H9 (cell line): ENCODE results near the gene APOB. TPM values are rescaled to one million over a fixed set of nuclear protein-coding genes. Genes with fewer than 3 reads are reported as not detected.

Experiments used
- DNase-seq: peaks from one replicate; pipeline ENCODE4 v3.0.0-alpha.2; 2017
- H2AFZ ChIP-seq: one replicate; pipeline ENCODE4 v1.6.1; 2013; ENCODE audit warnings: mild to moderate bottlenecking, low read length, control low read depth, moderate library complexity
- H2AK5ac ChIP-seq: 2 replicates; pipeline ENCODE4 v1.6.1; 2013; ENCODE audit warnings: low read length, control low read depth, mixed read lengths; ENCODE audit not compliant: insufficient read length
- H2BK120ac ChIP-seq: one replicate; pipeline ENCODE4 v1.6.1; 2013; ENCODE audit warnings: low read depth, mild to moderate bottlenecking, low read length, control low read depth, inconsistent platforms; ENCODE audit not compliant: poor library complexity, severe bottlenecking
- H2BK12ac ChIP-seq: 2 replicates; pipeline ENCODE4 v1.6.1; 2013; ENCODE audit warnings: low read length, control low read depth, mixed read lengths, low read depth; ENCODE audit not compliant: insufficient read length
- H2BK15ac ChIP-seq: 2 replicates; pipeline ENCODE4 v1.6.1; 2013; ENCODE audit warnings: low read depth, low read length, control low read depth
- H2BK20ac ChIP-seq: one replicate; pipeline ENCODE4 v1.6.1; 2013; ENCODE audit warnings: low read depth, mild to moderate bottlenecking, low read length, control low read depth, inconsistent platforms; ENCODE audit not compliant: poor library complexity, severe bottlenecking
- H2BK5ac ChIP-seq: 2 replicates; pipeline ENCODE4 v1.6.1; 2013; ENCODE audit warnings: low read length, control low read depth, mixed read lengths; ENCODE audit not compliant: insufficient read length
- H3K14ac ChIP-seq: 2 replicates; pipeline ENCODE4 v1.6.1; 2013; ENCODE audit warnings: low read length, control low read depth; ENCODE audit not compliant: insufficient read depth
- H3K18ac ChIP-seq: 2 replicates; pipeline ENCODE4 v1.6.1; 2013; ENCODE audit warnings: low read depth, mild to moderate bottlenecking, mixed read lengths, low read length, control low read depth; ENCODE audit not compliant: insufficient read length
- H3K23ac ChIP-seq: 2 replicates; pipeline ENCODE4 v1.6.1; 2013; ENCODE audit warnings: low read length, control low read depth, mixed read lengths, low read depth; ENCODE audit not compliant: insufficient read length
- H3K23me2 ChIP-seq: 2 replicates; pipeline ENCODE4 v1.6.1; 2013; ENCODE audit warnings: low read depth, mild to moderate bottlenecking, mixed read lengths, low read length, control low read depth; ENCODE audit not compliant: insufficient read length, poor library complexity, severe bottlenecking
- H3K27ac ChIP-seq: 2 replicates; pipeline ENCODE4 v1.5.1; 2013; ENCODE audit warnings: low read length, control low read depth, mixed read lengths, low read depth; ENCODE audit not compliant: insufficient read length
- H3K27me3 ChIP-seq: 2 replicates; pipeline ENCODE4 v1.6.1; 2013; ENCODE audit warnings: low read length, control low read depth, inconsistent platforms; ENCODE audit not compliant: insufficient read depth
- H3K4ac ChIP-seq: 2 replicates; pipeline ENCODE4 v1.6.1; 2013; ENCODE audit warnings: low read depth, mild to moderate bottlenecking, control low read depth, inconsistent platforms, low read length, moderate library complexity
- H3K4me1 ChIP-seq: 2 replicates; pipeline ENCODE4 v1.6.1; 2013; ENCODE audit warnings: low read length, control low read depth, inconsistent platforms; ENCODE audit not compliant: insufficient read depth
- H3K4me2 ChIP-seq: 2 replicates; pipeline ENCODE4 v1.6.1; 2013; ENCODE audit warnings: low read length, control low read depth, mixed read lengths; ENCODE audit not compliant: insufficient read length, insufficient read depth
- H3K56ac ChIP-seq: 2 replicates; pipeline ENCODE4 v1.6.1; 2013; ENCODE audit warnings: low read depth, mild to moderate bottlenecking, mixed read lengths, low read length, control low read depth; ENCODE audit not compliant: insufficient read length
- H3K79me1 ChIP-seq: 2 replicates; pipeline ENCODE4 v1.6.1; 2013; ENCODE audit warnings: low read depth, mild to moderate bottlenecking, moderate library complexity, low read length, control low read depth, inconsistent platforms; ENCODE audit not compliant: insufficient read depth, poor library complexity, severe bottlenecking
- H3K79me2 ChIP-seq: 2 replicates; pipeline ENCODE4 v1.6.1; 2013; ENCODE audit warnings: low read length, control low read depth, inconsistent platforms; ENCODE audit not compliant: insufficient read depth
- H3K9ac ChIP-seq: 2 replicates; pipeline ENCODE4 v1.6.1; 2013; ENCODE audit warnings: low read length, control low read depth, mixed read lengths; ENCODE audit not compliant: insufficient read length; ENCODE audit errors: extremely low read depth
- H3K9me3 ChIP-seq: one replicate; pipeline ENCODE4 v1.6.1; 2013; ENCODE audit warnings: low read depth, low read length, inconsistent platforms; ENCODE audit not compliant: control insufficient read depth
- H3T11ph ChIP-seq: one replicate; pipeline ENCODE4 v1.6.1; 2013; ENCODE audit warnings: mild to moderate bottlenecking, low read length, control low read depth, inconsistent platforms
- H4K20me1 ChIP-seq: one replicate; pipeline ENCODE4 v1.6.1; 2013; ENCODE audit not compliant: control insufficient read depth, insufficient read length, insufficient read depth
- H4K5ac ChIP-seq: 2 replicates; pipeline ENCODE4 v1.6.1; 2013; ENCODE audit warnings: low read depth, mild to moderate bottlenecking, mixed read lengths, low read length, control low read depth; ENCODE audit not compliant: insufficient read length
- H4K8ac ChIP-seq: replicated peaks from 2 replicates; pipeline ENCODE4 v1.6.1; 2013; ENCODE audit warnings: low read length, control low read depth, mixed read lengths, low read depth; ENCODE audit not compliant: insufficient read length
- H4K91ac ChIP-seq: 2 replicates; pipeline ENCODE4 v1.6.1; 2013; ENCODE audit warnings: low read depth, mild to moderate bottlenecking, moderate library complexity, mixed read lengths, low read length, control low read depth; ENCODE audit not compliant: insufficient read length
- H3K27ac Mint-ChIP-seq, 3 experiments: 2 replicates in 2 of 3; 3 replicates in 1 of 3; pipeline ENCODE4 v1.8.0; 2020 to 2021; ENCODE audit warnings: mixed read lengths in 3 of 3, mild to moderate bottlenecking in 1 of 3, moderate library complexity in 1 of 3
- H3K27me3 Mint-ChIP-seq: 2 replicates; pipeline ENCODE4 v1.8.0; 2021; ENCODE audit warnings: low read depth, mild to moderate bottlenecking, moderate library complexity, mixed read lengths
- H3K36me3 Mint-ChIP-seq, 3 experiments: 2 replicates in 2 of 3; 3 replicates in 1 of 3; pipeline ENCODE4 v1.8.0; 2020 to 2021; ENCODE audit warnings: low read depth in 3 of 3, mixed read lengths in 3 of 3; ENCODE audit not compliant: insufficient read depth in 1 of 3
- H3K4me1 Mint-ChIP-seq, 2 experiments: 2 replicates each; pipeline ENCODE4 v1.8.0; 2020; ENCODE audit warnings: mixed read lengths in 2 of 2
- H3K4me3 Mint-ChIP-seq, 2 experiments: 2 replicates in 1 of 2; 3 replicates in 1 of 2; pipeline ENCODE4 v1.8.0; 2020 to 2021; ENCODE audit warnings: mild to moderate bottlenecking in 2 of 2, mixed read lengths in 2 of 2, moderate library complexity in 1 of 2
- H3K9me3 Mint-ChIP-seq, 2 experiments: 2 replicates in 1 of 2; 3 replicates in 1 of 2; pipeline ENCODE4 v1.8.0; 2020; ENCODE audit warnings: mild to moderate bottlenecking in 2 of 2, mixed read lengths in 2 of 2, moderate library complexity in 1 of 2
- CTCF ChIP-seq: fragments of 200-600 bp; sonication (generic); conservative IDR thresholded peaks from 3 replicates; pipeline ENCODE4 v1.8.0; 2021; ENCODE audit warnings: antibody characterized with exemption, mild to moderate bottlenecking
- WGBS: extraction: QIAGEN DNeasy Blood & Tissue Kit; methylation state at CpG from one replicate; pipeline ENCODE4 v1.1.7; 2013; ENCODE audit warnings: missing lambda C conversion rate, low lambda C conversion rate, mixed read lengths; ENCODE audit not compliant: insufficient read length; ENCODE audit errors: extremely low coverage; 5-methylcytosine and 5-hydroxymethylcytosine counted together
- total RNA-seq: library from RNA; stranded (reverse); gene quantifications from 2 replicates; pipeline ENCODE4 v1.2.1, GENCODE V29; 2021

APOB gene
- total RNA-seq, 1 experiment from 2014 or later, result 0.26 TPM

GRCh38 chr2:21035282-21035973, 8.4 kb downstream of the APOB start:
- no CpG with 5 or more reads among the region's 6 CpGs for WGBS
- no peaks in the 10 kb centered on the region for H3K27me3 ChIP-seq
- H3K4me1 Mint-ChIP-seq, result no peaks in the 10 kb centered on the region
- H3K56ac ChIP-seq, result no peak overlapping the region
- H2AFZ ChIP-seq, result no peak overlapping the region
- H3K79me2 ChIP-seq, result no peaks in the 10 kb centered on the region
- no peak overlapping the region for H4K5ac ChIP-seq
- no peak overlapping the region for H2BK5ac ChIP-seq
- no peaks in the 10 kb centered on the region for H3K79me1 ChIP-seq
- H3K14ac ChIP-seq, result no peak overlapping the region
- no peak for DNase-seq
- H3K4me3 Mint-ChIP-seq, result no peak overlapping the region
- no peak overlapping the region for H2BK120ac ChIP-seq
- no peak overlapping the region for H2BK12ac ChIP-seq
- no peaks in the 10 kb centered on the region; a peak in 1 of 5 replicates for H3K9me3 Mint-ChIP-seq
- H3K23ac ChIP-seq, result no peak overlapping the region
- no peaks in the 10 kb centered on the region for H3K23me2 ChIP-seq
- H3K36me3 Mint-ChIP-seq, result no peaks in the 10 kb centered on the region
- peaks cover 5% of the 10 kb centered on the region for H3K27me3 Mint-ChIP-seq
- H2BK20ac ChIP-seq, result no peak overlapping the region
- H4K91ac ChIP-seq, result no peak overlapping the region
- TF ChIP-seq CTCF, result no peak
- no peak overlapping the region for H4K8ac ChIP-seq
- no peaks in the 10 kb centered on the region for H3K4me1 ChIP-seq
- H4K20me1 ChIP-seq, result no peaks in the 10 kb centered on the region
- no peak overlapping the region for H3K9ac ChIP-seq
- no peak overlapping the region for H3K18ac ChIP-seq
- H3K9me3 ChIP-seq, result no peaks in the 10 kb centered on the region
- H3K4ac ChIP-seq, result no peak overlapping the region
- no peak overlapping the region for H3K27ac Mint-ChIP-seq
- no peak overlapping the region for H3K27ac ChIP-seq
- H2AK5ac ChIP-seq, result no peak overlapping the region
- H3K4me2 ChIP-seq, result no peak overlapping the region
- H3T11ph ChIP-seq, result no peak overlapping the region
- H2BK15ac ChIP-seq, result no peak overlapping the region
